IMR-90 (cell line): ENCODE measurements around the gene SRCAP. TPM values are rescaled to one million over a fixed set of nuclear protein-coding genes. Genes with fewer than 3 reads are reported as not detected.

Source experiments
- ATAC-seq: fragments of 200-7000 bp; cut with Tn5 transposase; 2 replicates; pipeline ENCODE4 v1.9.1; 2020; ENCODE audit warnings: low read depth, mild to moderate bottlenecking, moderate library complexity
- BruUV-seq: library from RNA; stranded (reverse); fragments of 400-500 nt; replicated peaks from 2 replicates; lab custom pipeline; 2021; lab: Mats Ljungman, UMichigan
- CTCF ChIA-PET: fragments of 300-600 bp; formaldehyde crosslinking; extraction: SDS; loops from one replicate; lab custom pipeline; 2021; ENCODE audit warnings: antibody characterized with exemption; lab: Yijun Ruan, JAX
- POLR2A ChIA-PET: fragments of 300-600 bp; sonication (Branson Sonifier 250); formaldehyde crosslinking; loops from one replicate; lab custom pipeline; 2022; ENCODE audit warnings: antibody characterized with exemption; ENCODE audit not compliant: unreplicated experiment; lab: Charles Lee
- DNase-seq: peaks from one replicate; pipeline ENCODE4 v3.0.0; 2013
- H2AFZ ChIP-seq: replicated peaks from 2 replicates; pipeline ENCODE3; 2013; ENCODE audit warnings: low read length, mild to moderate bottlenecking; ENCODE audit not compliant: poor library complexity
- H2AK5ac ChIP-seq: 2 replicates; pipeline ENCODE4 v1.6.1; 2013; ENCODE audit warnings: low read depth, low read length, inconsistent platforms
- H2AK9ac ChIP-seq: replicated peaks from 2 replicates; pipeline ENCODE3; 2013; ENCODE audit warnings: mild to moderate bottlenecking, low read depth, low read length, moderate library complexity; ENCODE audit not compliant: poor library complexity
- H2BK120ac ChIP-seq: 2 replicates; pipeline ENCODE4 v1.6.1; 2013; ENCODE audit warnings: low read depth, low read length, inconsistent platforms
- H2BK15ac ChIP-seq: 3 replicates; pipeline ENCODE4 v1.6.1; 2013; ENCODE audit warnings: low read depth, low read length, inconsistent platforms
- H2BK20ac ChIP-seq: 2 replicates; pipeline ENCODE4 v1.6.1; 2013; ENCODE audit warnings: low read depth, mild to moderate bottlenecking, inconsistent platforms, low read length, moderate library complexity
- H2BK5ac ChIP-seq: 2 replicates; pipeline ENCODE4 v1.6.1; 2013; ENCODE audit warnings: mild to moderate bottlenecking, low read depth, low read length, inconsistent platforms; ENCODE audit not compliant: poor library complexity, severe bottlenecking
- H3K14ac ChIP-seq: replicated peaks from 2 replicates; pipeline ENCODE4 v1.6.1; 2013; ENCODE audit warnings: low read depth, low read length, inconsistent platforms
- H3K18ac ChIP-seq: 2 replicates; pipeline ENCODE4 v1.6.1; 2013; ENCODE audit warnings: low read depth, low read length, control low read depth
- H3K23ac ChIP-seq: 2 replicates; pipeline ENCODE4 v1.6.1; 2013; ENCODE audit warnings: low read depth, low read length, inconsistent platforms
- H3K27ac ChIP-seq: 2 replicates; pipeline ENCODE4 v1.5.1; 2013; ENCODE audit warnings: mild to moderate bottlenecking, control low read depth, low read length; ENCODE audit not compliant: insufficient read depth
- H3K27me3 ChIP-seq: 2 replicates; pipeline ENCODE4 v1.6.1; 2013; ENCODE audit warnings: low read length; ENCODE audit not compliant: control insufficient read depth, insufficient read depth
- H3K36me3 ChIP-seq: 2 replicates; pipeline ENCODE4 v1.6.1; 2013; ENCODE audit warnings: low read length, mixed read lengths; ENCODE audit not compliant: control insufficient read depth, insufficient read depth
- H3K4ac ChIP-seq: 2 replicates; pipeline ENCODE4 v1.6.1; 2013; ENCODE audit warnings: low read depth, low read length, inconsistent platforms
- H3K4me1 ChIP-seq: 2 replicates; pipeline ENCODE4 v1.6.1; 2013; ENCODE audit warnings: low read length, mixed read lengths; ENCODE audit not compliant: control insufficient read depth, insufficient read depth
- H3K4me2 ChIP-seq: 2 replicates; pipeline ENCODE4 v1.6.1; 2013; ENCODE audit warnings: low read depth, mild to moderate bottlenecking, control low read depth, low read length, moderate library complexity
- H3K4me3 ChIP-seq: 2 replicates; pipeline ENCODE4 v1.5.1; 2013; ENCODE audit warnings: low read depth, mild to moderate bottlenecking, control low read depth, low read length, moderate library complexity; ENCODE audit not compliant: insufficient read depth
- H3K56ac ChIP-seq: 2 replicates; pipeline ENCODE4 v1.6.1; 2013; ENCODE audit warnings: low read length, inconsistent platforms; ENCODE audit not compliant: insufficient read depth; ENCODE audit errors: extremely low read depth
- H3K79me1 ChIP-seq, 2 experiments: 2 replicates each; pipeline ENCODE4 v1.6.1; 2013; ENCODE audit warnings: low read length in 2 of 2, inconsistent platforms in 1 of 2, low read depth in 1 of 2
- H3K9ac ChIP-seq: 2 replicates; pipeline ENCODE4 v1.6.1; 2013; ENCODE audit warnings: low read depth, low read length, control low read depth
- H3K9me1 ChIP-seq: 2 replicates; pipeline ENCODE4 v1.6.1; 2013; ENCODE audit warnings: low read length, inconsistent platforms; ENCODE audit not compliant: insufficient read depth
- H3K9me3 ChIP-seq: 2 replicates; pipeline ENCODE4 v1.6.1; 2013; ENCODE audit warnings: low read length; ENCODE audit not compliant: control insufficient read depth, insufficient read depth
- H4K20me1 ChIP-seq: 2 replicates; pipeline ENCODE4 v1.6.1; 2013; ENCODE audit warnings: low read length, inconsistent platforms; ENCODE audit not compliant: insufficient read depth
- H4K5ac ChIP-seq: 2 replicates; pipeline ENCODE4 v1.6.1; 2013; ENCODE audit warnings: mild to moderate bottlenecking, low read depth, low read length, control low read depth
- H4K8ac ChIP-seq, 2 experiments: 2 replicates each; pipeline ENCODE4 v1.6.1; 2013; ENCODE audit warnings: low read depth in 2 of 2, low read length in 2 of 2, control low read depth in 1 of 2, inconsistent platforms in 1 of 2
- H4K91ac ChIP-seq: 2 replicates; pipeline ENCODE4 v1.6.1; 2013; ENCODE audit warnings: low read depth, low read length, inconsistent platforms; ENCODE audit not compliant: insufficient read depth
- BHLHE40 ChIP-seq: fragments of 150-350 bp; IDR thresholded peaks from 2 replicates; pipeline ENCODE4 v1.6.1; 2016; ENCODE audit warnings: mild to moderate bottlenecking, low read depth, low read length
- CHD1 ChIP-seq: IDR thresholded peaks from 2 replicates; pipeline ENCODE4 v1.6.1; 2012; ENCODE audit warnings: low read depth, low read length, improper control_type of control experiment
- FOS ChIP-seq: fragments of 150-350 bp; IDR thresholded peaks from 2 replicates; pipeline ENCODE4 v1.6.1; 2016; ENCODE audit warnings: low read depth, low read length
- MXI1 ChIP-seq: IDR thresholded peaks from 2 replicates; pipeline ENCODE4 v1.6.1; 2012; ENCODE audit warnings: low read depth, mild to moderate bottlenecking, low read length, moderate library complexity, borderline replicate concordance
- NFE2L2 ChIP-seq: fragments of 150-350 bp; IDR thresholded peaks from 2 replicates; pipeline ENCODE4 v1.6.1; 2016; ENCODE audit warnings: low read depth, mild to moderate bottlenecking, low read length
- POLR2A ChIP-seq: IDR thresholded peaks from 2 replicates; pipeline ENCODE4 v1.6.1; 2012; ENCODE audit warnings: mild to moderate bottlenecking, low read depth, low read length
- RFX5 ChIP-seq: IDR thresholded peaks from 2 replicates; pipeline ENCODE4 v1.8.0; 2012; ENCODE audit warnings: low read depth, mild to moderate bottlenecking, low read length, moderate library complexity
- WGBS, 2 experiments: methylation state at CpG; one replicate each; pipeline versions ENCODE4 v1.1.5 to v1.1.7; 2013; ENCODE audit warnings: missing lambda C conversion rate in 2 of 2; ENCODE audit not compliant: insufficient read length in 1 of 2; ENCODE audit errors: extremely low coverage in 2 of 2; 5-methylcytosine and 5-hydroxymethylcytosine counted together
- dilution Hi-C: fragments of 300-500 bp; cut with HindIII; formaldehyde crosslinking; loops from one replicate; pipeline ENCODE4 v1.14.3; 2018; ENCODE audit warnings: low sequenced_read_pairs; ENCODE audit not compliant: unreplicated experiment
- in situ Hi-C: fragments of 300-500 bp; cut with MboI; formaldehyde crosslinking; loops from 3 replicates; pipeline ENCODE4 v1.14.3; 2019; ENCODE audit warnings: low sequenced_read_pairs, inconsistent platforms, mixed read lengths
- intact Hi-C: fragments of 100-400 bp; cut with micrococcal nuclease; formaldehyde crosslinking; loops from 2 replicates; pipeline ENCODE4 v1.10.0; 2022
- polyA plus RNA-seq, 3 experiments: library from polyadenylated mRNA; depleted of rRNA; stranded (reverse); fragments of >200 nt; gene quantifications; 2 replicates each; pipeline ENCODE4 v1.2.3, GENCODE V29; 2012; ENCODE audit warnings: low replicate concordance in 1 of 3
- total RNA-seq: library from RNA; depleted of rRNA; stranded (reverse); fragments of >200 nt; gene quantifications from 2 replicates; pipeline ENCODE4 v1.2.3, GENCODE V29; 2012
- TF ChIP-seq, protein P1 (sequence below): conservative IDR thresholded peaks from 2 replicates; pipeline ENCODE4 v1.5.1; 2012; ENCODE audit warnings: mild to moderate bottlenecking, low read depth, low read length, improper control_type of control experiment
- TF ChIP-seq, protein P2 (sequence below): fragments of 150-350 bp; IDR thresholded peaks from 2 replicates; pipeline ENCODE4 v1.6.1; 2017; ENCODE audit warnings: mild to moderate bottlenecking, antibody characterized with exemption, low read length, low read depth

Gene SRCAP
- total and polyA plus RNA-seq, 2 of the 4 experiments (the other 2 are of a cell fraction), result 4.5 to 8.2 TPM

DNA sequence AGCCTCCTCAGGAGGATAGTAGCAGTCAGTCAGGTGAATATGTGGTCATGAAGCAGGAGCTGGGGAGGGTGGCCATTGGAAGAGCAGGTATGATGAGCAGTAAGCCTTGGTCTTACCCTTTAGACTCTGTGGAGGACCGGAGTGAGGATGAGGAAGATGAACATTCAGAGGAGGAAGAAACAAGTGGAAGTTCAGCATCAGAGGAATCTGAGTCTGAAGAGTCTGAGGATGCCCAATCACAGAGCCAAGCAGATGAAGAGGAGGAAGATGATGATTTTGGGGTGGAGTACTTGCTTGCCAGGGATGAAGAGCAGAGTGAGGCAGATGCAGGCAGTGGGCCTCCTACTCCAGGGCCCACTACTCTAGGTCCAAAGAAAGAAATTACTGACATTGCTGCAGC lies 12.7 kb downstream of the SRCAP start:
- no peak overlapping the region for H3K27ac ChIP-seq
- CTCF ChIA-PET, result interaction anchor here (1.2 kb wide), 1 partner anchor 23 kb away, joined by 3 read pairs; no protein-coding TSS in a partner anchor

More for the DNA sequence above, 12.7 kb downstream of the SRCAP start:
- Histone ChIP-seq H4K20me1 (peaks cover 22% of the 10 kb centered on the region), H3K79me1 (peaks cover 35 to 60% of the 10 kb centered on the region in 2 experiments), H3K36me3 (peaks cover 80% of the 10 kb centered on the region), H2BK20ac (no peak overlapping the region), H3K14ac (no peak overlapping the region), H4K8ac (no peak overlapping the region), H3K23ac (no peak overlapping the region), H2BK120ac (no peak overlapping the region), H3K9me1 (peaks cover 7% of the 10 kb centered on the region; the same call in 1 of the 2 replicates), H3K9me3 (no peaks in the 10 kb centered on the region), H3K9ac (no peak overlapping the region), H4K91ac (no peak overlapping the region), H3K4me3 (no peak overlapping the region), H3K56ac (no peak overlapping the region), H2AFZ (no peak overlapping the region), H4K5ac (no peak overlapping the region), H2AK5ac (no peak overlapping the region), H2BK5ac (no peak overlapping the region), H3K27me3 (no peaks in the 10 kb centered on the region), H3K4ac (no peak overlapping the region), H3K18ac (no peak overlapping the region), H3K4me1 (peaks cover 5% of the 10 kb centered on the region; the same call in 1 of the 2 replicates), H2BK15ac (no peak overlapping the region), H3K4me2 (no peak overlapping the region), H2AK9ac (no peak overlapping the region)
- ATAC-seq (no peak), DNase-seq (no peak)
- BruUV-seq, result TSS peak; percentile 85
- 100% methylated on average over 1 of the region's 1 CpG; no CpG with 5 or more reads in 1 of the 2 experiments for WGBS, 2 experiments
- dilution Hi-C loops, result no loop called here
- POLR2A ChIA-PET, result no interaction called here
- in situ Hi-C loops, result no loop called here
- TF ChIP-seq BHLHE40 (no peak), MXI1 (no peak), POLR2A (no peak), FOS (no peak), RFX5 (no peak), CHD1 (no peak), NFE2L2 (no peak)
- TF ChIP-seq, protein P1, sequence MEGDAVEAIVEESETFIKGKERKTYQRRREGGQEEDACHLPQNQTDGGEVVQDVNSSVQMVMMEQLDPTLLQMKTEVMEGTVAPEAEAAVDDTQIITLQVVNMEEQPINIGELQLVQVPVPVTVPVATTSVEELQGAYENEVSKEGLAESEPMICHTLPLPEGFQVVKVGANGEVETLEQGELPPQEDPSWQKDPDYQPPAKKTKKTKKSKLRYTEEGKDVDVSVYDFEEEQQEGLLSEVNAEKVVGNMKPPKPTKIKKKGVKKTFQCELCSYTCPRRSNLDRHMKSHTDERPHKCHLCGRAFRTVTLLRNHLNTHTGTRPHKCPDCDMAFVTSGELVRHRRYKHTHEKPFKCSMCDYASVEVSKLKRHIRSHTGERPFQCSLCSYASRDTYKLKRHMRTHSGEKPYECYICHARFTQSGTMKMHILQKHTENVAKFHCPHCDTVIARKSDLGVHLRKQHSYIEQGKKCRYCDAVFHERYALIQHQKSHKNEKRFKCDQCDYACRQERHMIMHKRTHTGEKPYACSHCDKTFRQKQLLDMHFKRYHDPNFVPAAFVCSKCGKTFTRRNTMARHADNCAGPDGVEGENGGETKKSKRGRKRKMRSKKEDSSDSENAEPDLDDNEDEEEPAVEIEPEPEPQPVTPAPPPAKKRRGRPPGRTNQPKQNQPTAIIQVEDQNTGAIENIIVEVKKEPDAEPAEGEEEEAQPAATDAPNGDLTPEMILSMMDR, result no peak
- TF ChIP-seq, protein P2, sequence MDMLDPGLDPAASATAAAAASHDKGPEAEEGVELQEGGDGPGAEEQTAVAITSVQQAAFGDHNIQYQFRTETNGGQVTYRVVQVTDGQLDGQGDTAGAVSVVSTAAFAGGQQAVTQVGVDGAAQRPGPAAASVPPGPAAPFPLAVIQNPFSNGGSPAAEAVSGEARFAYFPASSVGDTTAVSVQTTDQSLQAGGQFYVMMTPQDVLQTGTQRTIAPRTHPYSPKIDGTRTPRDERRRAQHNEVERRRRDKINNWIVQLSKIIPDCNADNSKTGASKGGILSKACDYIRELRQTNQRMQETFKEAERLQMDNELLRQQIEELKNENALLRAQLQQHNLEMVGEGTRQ, result no peak
- intact Hi-C loops, result no loop called here
